GM12878 (cell line): ENCODE results near the gene EDEM3. TPM values are rescaled to one million over a fixed set of nuclear protein-coding genes. Genes with fewer than 3 reads are reported as not detected.

Experiments used
- ATAC-seq: fragments of 200-7000 bp; cut with Tn5 transposase; 3 replicates; pipeline ENCODE4 v1.9.1; 2020; ENCODE audit warnings: mild to moderate bottlenecking, moderate library complexity
- BruUV-seq: library from RNA; stranded (reverse); fragments of 400-500 nt; replicated peaks from 2 replicates; lab custom pipeline; 2021; lab: Mats Ljungman, UMichigan
- CTCF ChIA-PET: fragments of 300-600 bp; sonication (Branson Sonifier 250); formaldehyde crosslinking; extraction: SDS; loops from one replicate; lab custom pipeline; 2021; ENCODE audit warnings: inconsistent platforms; lab: Yijun Ruan, JAX
- POLR2A ChIA-PET: fragments of 350-600 bp; formaldehyde crosslinking; extraction: SDS; loops from one replicate; lab custom pipeline; 2021; ENCODE audit warnings: inconsistent platforms; lab: Charles Lee
- RAD21 ChIA-PET: fragments of 300-600 bp; sonication (Branson Sonifier 250); formaldehyde crosslinking; loops from one replicate; lab custom pipeline; 2023; ENCODE audit warnings: antibody characterized with exemption; ENCODE audit not compliant: unreplicated experiment; lab: Charles Lee
- SMC1A ChIA-PET: fragments of 300-600 bp; sonication (Branson Sonifier 250); formaldehyde crosslinking; loops from one replicate; lab custom pipeline; 2023; ENCODE audit not compliant: unreplicated experiment, uncharacterized antibody; lab: Charles Lee
- DNase-seq: peaks from one replicate; pipeline ENCODE4 v3.0.0-alpha.2; 2011; ENCODE audit warnings: low read depth, low spot score
- FAIRE-seq: peaks from 3 replicates; lab custom pipeline; 2011; peaks lifted over from hg19 to GRCh38; lab: Jason Lieb, UNC
- H2AFZ ChIP-seq: 2 replicates; pipeline ENCODE4 v1.6.0; 2011; ENCODE audit warnings: low read depth, low read length, control low read depth; ENCODE audit not compliant: control insufficient read depth
- H3K27ac ChIP-seq: 2 replicates; pipeline ENCODE4 v1.5.1; 2011; ENCODE audit warnings: control low read depth; ENCODE audit not compliant: control insufficient read depth, insufficient read depth
- H3K27me3 ChIP-seq, 2 experiments: replicated peaks in 1 of 2; 2 replicates each; pipeline versions ENCODE4 v1.6.0 to v1.6.1; 2011; ENCODE audit warnings: low read length in 1 of 2; ENCODE audit not compliant: control insufficient read depth in 2 of 2, insufficient read depth in 2 of 2
- H3K36me3 ChIP-seq, 2 experiments: 2 replicates each; pipeline ENCODE4 v1.5.1; 2011; ENCODE audit warnings: low read length in 1 of 2; ENCODE audit not compliant: control insufficient read depth in 2 of 2, insufficient read depth in 2 of 2
- H3K4me1 ChIP-seq: 2 replicates; pipeline ENCODE4 v1.6.1; 2011; ENCODE audit warnings: mild to moderate bottlenecking, low read length, moderate library complexity, mixed read lengths; ENCODE audit not compliant: control insufficient read depth, insufficient read depth
- H3K4me2 ChIP-seq: 2 replicates; pipeline ENCODE4 v1.6.0; 2011; ENCODE audit warnings: control low read depth; ENCODE audit not compliant: control insufficient read depth, insufficient read depth
- H3K4me3 ChIP-seq: fragments of 200-600 bp; sonication (generic); 2 replicates; pipeline ENCODE4 v1.5.1; 2016
- H3K79me2 ChIP-seq: 2 replicates; pipeline ENCODE4 v1.6.0; 2011; ENCODE audit warnings: low read length; ENCODE audit not compliant: control insufficient read depth, insufficient read depth
- H3K9ac ChIP-seq: 2 replicates; pipeline ENCODE4 v1.8.0; 2011; ENCODE audit warnings: low read length, control low read depth, mixed read lengths; ENCODE audit not compliant: control insufficient read depth, insufficient read depth
- H3K9me3 ChIP-seq: replicated peaks from 3 replicates; pipeline ENCODE4 v1.5.1; 2011; ENCODE audit warnings: mild to moderate bottlenecking, low read length; ENCODE audit not compliant: control insufficient read depth, insufficient read depth
- H4K20me1 ChIP-seq: 2 replicates; pipeline ENCODE4 v1.6.0; 2011; ENCODE audit not compliant: control insufficient read depth, insufficient read depth
- IKZF1 ChIP-seq: fragments of 450-650 bp; conservative IDR thresholded peaks from 2 replicates; pipeline ENCODE4 v1.6.1; 2017; ENCODE audit warnings: antibody characterized with exemption, mild to moderate bottlenecking
- RAD51 ChIP-seq: fragments of 450-650 bp; IDR thresholded peaks from 2 replicates; pipeline ENCODE4 v1.6.1; 2016; ENCODE audit warnings: moderate library complexity, mild to moderate bottlenecking, inconsistent platforms
- SMC3 ChIP-seq: IDR thresholded peaks from 2 replicates; pipeline ENCODE4 v1.6.1; 2011; ENCODE audit warnings: low read length, improper control_type of control experiment, borderline replicate concordance
- YY1 ChIP-seq: IDR thresholded peaks from 2 replicates; pipeline ENCODE4 v1.6.1; 2011; ENCODE audit warnings: low read depth, mild to moderate bottlenecking, low read length
- ZBED1 ChIP-seq: IDR thresholded peaks from 2 replicates; pipeline ENCODE4 v1.6.1; 2016; ENCODE audit warnings: borderline replicate concordance
- ZNF622 ChIP-seq: fragments of 450-650 bp; IDR thresholded peaks from 2 replicates; pipeline ENCODE4 v1.6.1; 2017; ENCODE audit warnings: mild to moderate bottlenecking, inconsistent platforms
- WGBS: methylation state at CpG from one replicate; pipeline ENCODE4 v1.1.6; 2016; ENCODE audit warnings: low lambda C conversion rate; ENCODE audit not compliant: insufficient replicate concordance, insufficient coverage; ENCODE audit errors: missing lambda C conversion rate; 5-methylcytosine and 5-hydroxymethylcytosine counted together
- in situ Hi-C: fragments of 300-500 bp; cut with MboI; formaldehyde crosslinking; loops from 9 replicates; pipeline ENCODE4 v1.14.3; 2018; ENCODE audit warnings: mixed read lengths
- intact Hi-C: fragments of 100-400 bp; cut with micrococcal nuclease; formaldehyde crosslinking; loops from one replicate; pipeline ENCODE4 v1.14.2; 2022; ENCODE audit not compliant: unreplicated experiment
- polyA plus RNA-seq, 11 experiments: library from polyadenylated mRNA; depleted of rRNA in 4 of 11; unstranded in 6 of 11; stranded (reverse) in 5 of 11; fragments of >200 nt; fragmentation: Nextera tagmentation in 4 of 11; fragmentation: Illumina TruSeq in 1 of 11; extraction: Ambion mirVana in 4 of 11; extraction: Trizol in 1 of 11; gene quantifications; 1 replicate in 1 of 11; 2 replicates in 10 of 11; pipeline versions ENCODE4 v1.2.1 to v1.2.3, GENCODE V29; 2011 to 2016; ENCODE audit warnings: inconsistent platforms in 2 of 11, missing spikeins in 2 of 11, low read depth in 1 of 11
- total RNA-seq, 4 experiments: library from RNA; depleted of rRNA in 3 of 4; stranded (reverse); fragments of >200 nt in 3 of 4; fragmentation: Illumina TruSeq in 1 of 4; extraction: Trizol in 1 of 4; gene quantifications; 2 replicates each; pipeline versions ENCODE4 v1.2.1 to v1.2.3, GENCODE V29; 2013 to 2021
- TF ChIP-seq, protein P1 (sequence below): fragments of 450-650 bp; IDR thresholded peaks from 2 replicates; pipeline ENCODE4 v1.6.1; 2018; ENCODE audit warnings: mild to moderate bottlenecking, low read depth, moderate library complexity; ENCODE audit not compliant: partially characterized antibody
- TF ChIP-seq, protein P2 (sequence below): IDR thresholded peaks from 2 replicates; pipeline ENCODE4 v1.6.1; 2012; ENCODE audit warnings: mild to moderate bottlenecking, low read depth, low read length
- TF ChIP-seq, protein P3 (sequence below): IDR thresholded peaks from 2 replicates; pipeline ENCODE4 v1.6.1; 2011; ENCODE audit warnings: low read depth, mild to moderate bottlenecking, low read length, moderate library complexity, borderline replicate concordance; ENCODE audit errors: extremely low read depth

EDEM3 gene
- total and polyA plus RNA-seq, 10 of the 15 experiments (the other 5 are each of a cell fraction or from before 2014, with no cell fraction given) = 6.4 to 19.3 (median 14.3) TPM

DNA sequence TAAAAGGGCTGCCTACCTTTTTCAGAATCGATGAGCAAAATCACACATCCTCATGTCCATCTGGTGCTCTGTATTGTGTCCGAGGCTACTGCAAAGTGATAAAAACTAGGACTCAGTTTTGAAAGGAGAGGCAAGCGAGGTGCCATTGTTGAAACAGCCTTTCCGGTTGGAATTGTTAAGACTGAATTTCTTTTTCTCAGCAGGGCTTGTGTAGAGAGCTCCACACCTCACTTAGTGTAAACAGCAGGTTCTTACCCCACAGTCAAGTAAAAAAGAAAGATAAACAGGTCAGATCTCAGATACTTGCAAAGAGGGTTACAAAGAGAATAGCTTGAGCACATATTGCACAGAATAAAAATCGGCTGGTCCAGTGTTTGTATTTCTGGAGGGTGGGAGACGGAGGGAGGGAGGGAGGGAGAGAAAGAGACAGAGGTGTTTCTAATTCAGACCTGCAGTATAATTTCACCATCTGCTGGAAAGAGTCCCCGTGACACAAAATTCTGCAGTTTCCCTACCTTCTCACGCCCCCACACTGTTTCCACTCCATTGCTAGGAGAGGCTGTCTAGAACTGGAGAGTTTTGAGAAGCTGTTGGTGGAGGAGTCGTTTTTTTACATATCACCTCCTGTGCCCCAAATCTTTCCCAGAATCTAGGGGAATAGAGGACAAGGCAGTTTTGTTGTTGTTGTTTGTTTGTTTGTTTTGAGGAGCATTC, 82.5 kb downstream of the EDEM3 start:
- BruUV-seq = no TSS peak
- Histone ChIP-seq H3K4me3 (no peak overlapping the region), H3K27me3 (peaks cover 0 to 5% of the 10 kb centered on the region in 2 experiments; a peak in 2 of 4 replicates), H3K79me2 (no peaks in the 10 kb centered on the region), H3K27ac (no peak overlapping the region), H3K4me1 (no peaks in the 10 kb centered on the region), H3K9me3 (no peaks in the 10 kb centered on the region), H4K20me1 (no peaks in the 10 kb centered on the region), H2AFZ (no peak overlapping the region), H3K36me3 (no peaks in the 10 kb centered on the region), H3K4me2 (no peak overlapping the region), H3K9ac (no peak overlapping the region)
- in situ Hi-C loops = no loop called here
- intact Hi-C loops = no loop called here
- ChIA-PET RAD21 (no interaction called here), SMC1A (interaction anchor here (2.2 kb wide), 1 partner anchor 11 kb away, joined by 6 read pairs; no protein-coding TSS in a partner anchor), POLR2A (no interaction called here), CTCF (no interaction called here)
- WGBS = 48% methylated on average over 8 of the region's 9 CpGs
- no peak for ATAC-seq
- FAIRE-seq = no peak
- DNase-seq = no peak
- TF ChIP-seq YY1 (no peak), ZBED1 (no peak), SMC3 (no peak), IKZF1 (no peak), RAD51 (no peak), ZNF622 (no peak)
- TF ChIP-seq, protein P1, sequence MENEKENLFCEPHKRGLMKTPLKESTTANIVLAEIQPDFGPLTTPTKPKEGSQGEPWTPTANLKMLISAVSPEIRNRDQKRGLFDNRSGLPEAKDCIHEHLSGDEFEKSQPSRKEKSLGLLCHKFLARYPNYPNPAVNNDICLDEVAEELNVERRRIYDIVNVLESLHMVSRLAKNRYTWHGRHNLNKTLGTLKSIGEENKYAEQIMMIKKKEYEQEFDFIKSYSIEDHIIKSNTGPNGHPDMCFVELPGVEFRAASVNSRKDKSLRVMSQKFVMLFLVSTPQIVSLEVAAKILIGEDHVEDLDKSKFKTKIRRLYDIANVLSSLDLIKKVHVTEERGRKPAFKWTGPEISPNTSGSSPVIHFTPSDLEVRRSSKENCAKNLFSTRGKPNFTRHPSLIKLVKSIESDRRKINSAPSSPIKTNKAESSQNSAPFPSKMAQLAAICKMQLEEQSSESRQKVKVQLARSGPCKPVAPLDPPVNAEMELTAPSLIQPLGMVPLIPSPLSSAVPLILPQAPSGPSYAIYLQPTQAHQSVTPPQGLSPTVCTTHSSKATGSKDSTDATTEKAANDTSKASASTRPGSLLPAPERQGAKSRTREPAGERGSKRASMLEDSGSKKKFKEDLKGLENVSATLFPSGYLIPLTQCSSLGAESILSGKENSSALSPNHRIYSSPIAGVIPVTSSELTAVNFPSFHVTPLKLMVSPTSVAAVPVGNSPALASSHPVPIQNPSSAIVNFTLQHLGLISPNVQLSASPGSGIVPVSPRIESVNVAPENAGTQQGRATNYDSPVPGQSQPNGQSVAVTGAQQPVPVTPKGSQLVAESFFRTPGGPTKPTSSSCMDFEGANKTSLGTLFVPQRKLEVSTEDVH = no peak
- TF ChIP-seq, protein P2, sequence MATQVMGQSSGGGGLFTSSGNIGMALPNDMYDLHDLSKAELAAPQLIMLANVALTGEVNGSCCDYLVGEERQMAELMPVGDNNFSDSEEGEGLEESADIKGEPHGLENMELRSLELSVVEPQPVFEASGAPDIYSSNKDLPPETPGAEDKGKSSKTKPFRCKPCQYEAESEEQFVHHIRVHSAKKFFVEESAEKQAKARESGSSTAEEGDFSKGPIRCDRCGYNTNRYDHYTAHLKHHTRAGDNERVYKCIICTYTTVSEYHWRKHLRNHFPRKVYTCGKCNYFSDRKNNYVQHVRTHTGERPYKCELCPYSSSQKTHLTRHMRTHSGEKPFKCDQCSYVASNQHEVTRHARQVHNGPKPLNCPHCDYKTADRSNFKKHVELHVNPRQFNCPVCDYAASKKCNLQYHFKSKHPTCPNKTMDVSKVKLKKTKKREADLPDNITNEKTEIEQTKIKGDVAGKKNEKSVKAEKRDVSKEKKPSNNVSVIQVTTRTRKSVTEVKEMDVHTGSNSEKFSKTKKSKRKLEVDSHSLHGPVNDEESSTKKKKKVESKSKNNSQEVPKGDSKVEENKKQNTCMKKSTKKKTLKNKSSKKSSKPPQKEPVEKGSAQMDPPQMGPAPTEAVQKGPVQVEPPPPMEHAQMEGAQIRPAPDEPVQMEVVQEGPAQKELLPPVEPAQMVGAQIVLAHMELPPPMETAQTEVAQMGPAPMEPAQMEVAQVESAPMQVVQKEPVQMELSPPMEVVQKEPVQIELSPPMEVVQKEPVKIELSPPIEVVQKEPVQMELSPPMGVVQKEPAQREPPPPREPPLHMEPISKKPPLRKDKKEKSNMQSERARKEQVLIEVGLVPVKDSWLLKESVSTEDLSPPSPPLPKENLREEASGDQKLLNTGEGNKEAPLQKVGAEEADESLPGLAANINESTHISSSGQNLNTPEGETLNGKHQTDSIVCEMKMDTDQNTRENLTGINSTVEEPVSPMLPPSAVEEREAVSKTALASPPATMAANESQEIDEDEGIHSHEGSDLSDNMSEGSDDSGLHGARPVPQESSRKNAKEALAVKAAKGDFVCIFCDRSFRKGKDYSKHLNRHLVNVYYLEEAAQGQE = no peak
- TF ChIP-seq, protein P3, sequence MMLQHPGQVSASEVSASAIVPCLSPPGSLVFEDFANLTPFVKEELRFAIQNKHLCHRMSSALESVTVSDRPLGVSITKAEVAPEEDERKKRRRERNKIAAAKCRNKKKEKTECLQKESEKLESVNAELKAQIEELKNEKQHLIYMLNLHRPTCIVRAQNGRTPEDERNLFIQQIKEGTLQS = no peak
